GM18508 (cell line): ENCODE measurements around the gene NFIA.

ENCODE experiments used
- ATAC-seq: cut with Tn5 transposase; IDR thresholded peaks from one replicate; pipeline ENCODE4 v1.9.1; 2021; ENCODE audit warnings: moderate number of reproducible peaks; ENCODE audit not compliant: insufficient read depth, unreplicated experiment

NFIA gene

GRCh38 chr1:61083013-61083806 lies 849 bp downstream of the NFIA start:
- no peak for ATAC-seq

DNA sequence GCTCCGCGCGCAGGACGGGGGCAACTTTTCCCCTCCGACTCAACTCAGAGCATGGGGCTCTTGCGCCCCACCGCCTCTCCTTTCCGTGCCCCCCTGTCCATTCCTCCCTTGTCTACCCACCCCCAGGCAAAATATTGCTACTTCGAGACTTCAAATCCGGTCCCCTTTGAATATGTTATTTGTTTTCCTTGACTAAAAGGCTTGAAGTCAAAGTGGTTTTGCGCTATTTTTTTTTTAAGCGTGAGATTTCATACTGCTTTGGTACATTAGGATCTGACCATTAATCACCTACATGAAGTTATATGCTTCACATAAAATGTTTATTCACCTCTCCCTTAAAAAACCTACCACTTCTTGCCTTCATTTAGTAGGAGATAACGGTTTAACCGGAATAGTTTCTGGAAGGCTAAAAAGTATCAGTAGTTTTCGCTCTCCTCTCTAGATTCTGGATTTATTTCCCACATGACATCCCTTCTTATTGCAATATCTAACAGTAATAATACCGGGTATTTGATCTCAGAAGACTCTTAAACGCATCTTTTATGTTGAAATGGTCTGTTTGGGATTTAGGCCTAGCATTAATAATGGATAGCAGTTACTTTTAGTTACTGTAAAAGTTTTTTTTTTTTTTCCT lies 1.6 kb downstream of the NFIA start:
- no peak for ATAC-seq

DNA sequence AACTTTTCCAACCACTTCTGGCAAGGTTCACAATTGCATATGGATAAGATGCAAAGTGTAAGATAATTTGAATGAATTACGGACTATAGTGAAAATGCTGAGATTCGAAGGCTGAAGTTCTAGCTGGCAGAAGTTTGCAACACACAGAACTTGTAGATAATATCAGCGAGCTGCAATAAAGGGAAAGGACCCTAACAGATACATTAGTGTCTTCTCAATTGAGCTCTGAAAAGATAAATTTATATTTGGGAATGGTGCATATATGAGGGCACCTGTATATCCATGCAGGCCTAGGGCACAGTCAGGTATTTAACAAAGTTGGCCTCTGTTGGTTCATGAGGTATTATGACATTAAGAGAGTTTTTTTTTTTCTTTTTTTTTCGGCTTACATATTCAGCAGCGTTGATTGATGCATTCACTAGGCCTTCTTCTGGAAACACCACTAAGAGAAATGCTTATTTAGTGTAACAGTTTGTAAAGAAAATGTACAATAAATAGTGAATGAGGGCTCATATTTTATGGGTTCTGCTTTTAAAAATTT lies 2.2 kb downstream of the NFIA start:
- ATAC-seq: no peak

DNA sequence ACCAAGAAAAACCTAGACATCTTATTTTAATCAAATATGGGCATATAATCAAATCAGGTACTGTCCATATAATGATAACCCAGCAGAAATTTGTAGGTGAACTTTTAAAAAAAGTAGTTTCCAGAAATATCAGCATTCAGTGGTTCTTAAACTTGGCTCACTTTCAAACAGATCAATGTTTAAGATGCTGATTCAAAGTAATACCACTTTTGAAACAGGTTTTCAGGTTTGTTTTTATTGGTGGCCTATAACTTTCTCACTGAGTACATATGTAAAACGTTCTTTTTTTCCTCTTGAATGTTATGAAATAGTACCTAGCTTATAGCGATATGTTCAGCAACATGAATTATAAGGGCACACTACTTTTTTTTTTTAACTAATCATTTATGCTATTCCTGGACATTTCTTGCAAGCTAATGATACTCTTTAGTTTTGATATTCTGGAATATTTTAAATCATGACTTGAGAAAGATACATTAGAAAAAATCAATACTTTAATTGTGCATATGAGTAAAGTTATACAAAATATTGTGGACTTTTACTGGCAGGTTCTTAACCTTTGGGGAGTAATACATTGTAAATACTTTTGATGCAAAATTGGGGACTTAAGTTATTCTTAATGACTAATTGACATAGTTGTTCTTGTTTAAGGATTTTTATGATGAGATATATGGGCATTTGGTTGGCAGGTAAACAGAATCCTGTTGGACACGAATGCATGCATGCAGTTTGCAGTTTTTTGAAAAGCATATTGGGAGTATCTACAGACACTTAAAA lies 3.0 kb downstream of the NFIA start:
- no peak for ATAC-seq

DNA sequence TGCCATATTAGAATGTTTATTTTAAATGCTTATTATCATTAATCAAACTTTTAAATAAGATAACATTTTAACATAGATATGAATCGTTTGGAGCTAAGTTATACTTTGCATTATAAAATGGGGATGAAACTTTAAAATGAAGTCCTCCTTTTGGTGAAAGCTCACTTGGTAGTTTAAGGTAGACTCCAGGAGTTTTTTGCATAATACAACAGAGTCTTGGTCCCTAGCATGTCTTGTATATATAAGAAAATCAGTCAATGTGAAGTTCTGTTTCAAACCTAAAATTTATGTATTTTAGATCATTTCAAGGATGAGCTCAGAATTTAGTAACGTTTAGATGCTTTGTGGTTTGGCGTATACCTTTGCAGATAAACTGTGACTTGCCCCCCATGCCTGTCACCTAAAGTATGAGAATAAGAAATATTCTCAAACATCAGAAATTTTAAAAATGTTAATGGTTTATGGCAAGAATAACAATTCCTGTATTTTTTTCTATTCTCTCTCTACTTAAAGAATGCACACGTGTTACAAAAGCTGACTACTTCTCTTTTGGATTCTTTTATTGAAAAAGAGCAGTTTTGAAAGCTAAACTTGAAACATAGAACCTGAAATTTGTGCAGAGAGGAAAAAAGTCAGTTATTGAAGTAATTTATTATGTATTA lies 3.8 kb downstream of the NFIA start:
- ATAC-seq: no peak

- no peak for ATAC-seq
These were observed 5.2 kb downstream of the NFIA start for GRCh38 chr1:61087571-61087970.

DNA sequence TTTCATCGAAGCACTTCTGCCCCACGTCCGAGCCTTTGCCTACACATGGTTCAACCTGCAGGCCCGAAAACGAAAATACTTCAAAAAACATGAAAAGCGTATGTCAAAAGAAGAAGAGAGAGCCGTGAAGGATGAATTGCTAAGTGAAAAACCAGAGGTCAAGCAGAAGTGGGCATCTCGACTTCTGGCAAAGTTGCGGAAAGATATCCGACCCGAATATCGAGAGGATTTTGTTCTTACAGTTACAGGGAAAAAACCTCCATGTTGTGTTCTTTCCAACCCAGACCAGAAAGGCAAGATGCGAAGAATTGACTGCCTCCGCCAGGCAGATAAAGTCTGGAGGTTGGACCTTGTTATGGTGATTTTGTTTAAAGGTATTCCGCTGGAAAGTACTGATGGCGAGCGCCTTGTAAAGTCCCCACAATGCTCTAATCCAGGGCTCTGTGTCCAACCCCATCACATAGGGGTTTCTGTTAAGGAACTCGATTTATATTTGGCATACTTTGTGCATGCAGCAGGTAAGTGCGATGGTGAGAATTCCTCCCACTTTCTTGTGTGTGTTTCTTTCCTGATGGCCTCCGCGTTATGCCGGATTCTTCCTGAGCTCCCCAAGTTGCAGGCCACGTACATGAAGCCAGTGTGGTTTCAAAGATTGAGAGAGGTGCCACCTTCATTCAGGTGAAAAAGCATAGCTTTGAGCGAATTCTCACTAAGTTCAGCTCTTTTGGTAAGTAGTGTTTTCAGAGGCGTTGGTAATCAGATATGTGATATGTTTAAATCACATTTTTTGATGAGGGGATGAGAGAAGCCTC lies 6.0 kb downstream of the NFIA start:
- ATAC-seq: no peak

DNA sequence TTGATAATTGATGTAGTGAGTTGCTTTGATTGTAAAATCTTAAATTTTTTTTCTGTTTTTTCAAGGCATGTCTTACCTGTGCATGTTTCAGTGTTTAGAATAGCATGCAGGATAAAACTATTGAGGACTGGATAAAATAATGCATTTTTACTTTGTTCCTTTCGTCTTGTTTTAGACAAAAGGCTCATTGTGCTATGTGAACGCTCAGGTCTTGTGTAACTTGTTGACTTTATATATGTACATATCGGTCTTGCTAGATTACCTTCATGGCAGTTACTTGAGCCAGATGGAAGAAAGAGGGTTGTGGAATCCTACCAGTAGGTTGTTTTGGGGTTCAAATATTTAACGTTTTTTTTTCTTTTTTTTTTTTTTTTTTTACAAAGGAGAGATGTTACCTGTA lies 7.0 kb downstream of the NFIA start:
- no peak for ATAC-seq

DNA sequence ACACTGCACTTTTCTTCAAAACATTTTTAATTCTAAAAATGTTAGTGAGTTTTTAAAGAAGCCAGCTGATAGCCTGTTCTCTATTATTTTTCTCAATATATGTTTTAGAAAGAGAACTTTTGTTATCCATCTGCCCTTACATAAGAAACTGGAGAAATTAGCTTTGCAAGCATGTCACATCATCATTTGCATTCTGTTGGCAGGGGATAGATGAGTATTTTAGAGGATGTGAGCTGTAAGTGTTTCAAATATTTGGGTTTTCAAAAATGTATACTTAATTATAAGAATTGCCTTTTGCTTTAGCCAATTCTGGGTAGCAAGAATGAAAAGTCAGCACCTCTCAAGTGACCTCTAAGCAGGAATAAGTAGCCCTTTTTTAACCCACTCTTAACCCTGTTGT lies 7.4 kb downstream of the NFIA start:
- no peak for ATAC-seq

GRCh38 chr1:61090546-61091202 lies 8.3 kb downstream of the NFIA start:
- no peak for ATAC-seq

DNA sequence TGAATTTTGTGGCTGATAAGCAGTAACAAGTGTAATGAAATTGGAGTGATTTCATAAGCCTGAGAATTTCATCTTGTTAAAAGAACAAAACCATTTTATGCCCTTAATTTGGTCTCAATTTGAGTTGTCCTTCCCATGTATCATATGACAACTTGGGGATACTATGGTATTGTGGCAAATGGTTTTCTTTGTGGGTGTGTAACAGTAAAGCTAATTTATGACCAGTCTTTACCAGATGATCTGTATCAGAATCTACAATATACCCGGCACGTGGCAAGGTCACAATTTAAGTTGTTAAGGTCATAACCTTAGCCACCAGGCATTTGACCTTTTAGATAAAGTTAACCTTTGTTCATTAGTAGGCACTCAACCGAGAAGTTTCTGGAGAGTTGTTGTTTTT lies 9.1 kb downstream of the NFIA start:
- ATAC-seq: no peak

- no peak for ATAC-seq
These were observed 10.3 kb downstream of the NFIA start for GRCh38 chr1:61092642-61093041.

- no peak for ATAC-seq
These were observed 11.3 kb downstream of the NFIA start for GRCh38 chr1:61093525-61094137.

- ATAC-seq: no peak
These were observed 12.5 kb downstream of the NFIA start for GRCh38 chr1:61094677-61095469.

DNA sequence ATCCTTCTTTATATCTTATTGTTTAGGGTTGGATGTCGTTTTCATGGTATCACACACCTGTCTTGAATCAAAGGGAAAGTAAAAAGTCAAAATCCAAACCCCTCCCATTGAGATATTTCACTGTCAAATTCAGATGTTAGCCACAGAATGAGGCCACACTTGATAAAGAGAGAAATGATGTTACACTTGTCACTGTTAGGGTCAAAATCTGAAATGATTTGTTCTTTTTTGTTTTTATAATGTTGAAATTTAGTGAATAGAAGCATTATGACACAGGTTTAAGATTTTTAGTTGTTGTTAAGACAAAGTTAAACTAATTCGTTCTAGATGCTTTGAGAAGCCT lies 13.1 kb downstream of the NFIA start:
- no peak for ATAC-seq

GRCh38 chr1:61097317-61097716 lies 15.0 kb downstream of the NFIA start:
- ATAC-seq: no peak

DNA sequence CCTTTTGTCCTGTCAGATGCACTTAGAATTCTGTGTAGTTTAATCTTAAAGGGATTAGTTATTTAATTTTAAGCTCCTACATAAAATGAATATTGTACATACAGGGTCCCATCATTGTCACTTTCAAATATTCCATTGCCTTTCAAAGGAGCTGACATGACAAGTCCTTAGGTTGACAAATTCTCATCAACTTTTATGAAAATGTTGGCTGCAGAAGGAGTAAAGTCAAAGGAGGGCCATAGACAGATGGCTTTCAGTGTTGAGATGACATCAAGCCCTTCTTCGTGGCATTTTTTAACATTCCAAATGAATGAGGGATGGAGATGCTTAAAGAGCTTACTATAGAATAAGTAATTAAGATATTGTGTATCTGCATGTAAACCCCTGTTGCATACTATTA lies 15.4 kb downstream of the NFIA start:
- ATAC-seq: no peak

DNA sequence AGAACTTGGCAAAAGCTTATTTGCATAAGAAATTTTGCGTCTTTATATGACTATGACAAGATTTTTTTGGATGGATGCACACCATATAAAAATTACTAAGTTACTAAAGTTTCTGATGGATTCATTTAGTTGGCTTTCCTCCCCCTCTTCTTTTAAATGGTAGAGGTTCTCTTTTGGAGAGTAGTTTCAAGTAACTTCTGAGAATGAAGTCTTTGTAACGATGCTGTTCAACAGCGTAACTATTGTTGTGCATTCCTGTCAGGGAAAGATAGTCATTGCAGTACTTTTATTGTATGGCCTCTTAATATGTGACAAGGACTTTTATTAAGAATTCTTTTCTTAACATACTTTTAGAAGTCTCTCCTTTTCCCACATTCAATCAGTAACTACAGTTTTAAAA lies 16.0 kb downstream of the NFIA start:
- no peak for ATAC-seq
